Measurements from ENCODE around the gene FAM81A.

DNA sequence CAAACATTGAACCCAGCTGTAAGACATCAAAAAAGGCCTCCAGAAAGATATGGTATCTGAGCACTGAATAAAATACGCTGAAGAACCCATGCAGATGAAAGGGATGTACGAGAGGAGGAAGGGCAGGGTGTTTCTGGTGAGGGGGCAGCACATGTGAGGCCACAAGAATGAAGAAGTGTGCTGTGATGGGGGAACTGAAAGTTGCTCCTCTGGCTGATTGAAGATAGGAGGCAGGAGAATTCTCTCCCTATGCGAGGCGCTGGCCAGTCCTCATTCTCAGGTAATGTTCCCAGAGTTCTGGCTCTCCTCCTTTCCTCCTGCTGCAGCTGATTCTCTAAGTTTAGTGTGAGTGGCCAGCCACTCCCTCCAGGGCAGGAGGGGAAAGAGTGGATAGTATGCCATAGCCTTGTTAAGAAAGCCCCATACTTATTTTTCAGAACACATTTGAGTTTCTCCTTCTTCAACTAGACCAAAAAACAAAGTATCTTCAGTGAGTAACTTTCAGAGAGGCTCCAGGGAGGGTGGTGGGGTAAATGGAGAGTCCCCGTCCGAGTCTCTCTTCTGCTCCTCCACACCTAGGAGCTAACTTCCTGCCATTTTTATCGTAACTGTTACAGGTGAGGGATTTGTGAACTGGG is 38.4 kb upstream of the FAM81A start:
- TF ChIP-seq, protein P1, sequence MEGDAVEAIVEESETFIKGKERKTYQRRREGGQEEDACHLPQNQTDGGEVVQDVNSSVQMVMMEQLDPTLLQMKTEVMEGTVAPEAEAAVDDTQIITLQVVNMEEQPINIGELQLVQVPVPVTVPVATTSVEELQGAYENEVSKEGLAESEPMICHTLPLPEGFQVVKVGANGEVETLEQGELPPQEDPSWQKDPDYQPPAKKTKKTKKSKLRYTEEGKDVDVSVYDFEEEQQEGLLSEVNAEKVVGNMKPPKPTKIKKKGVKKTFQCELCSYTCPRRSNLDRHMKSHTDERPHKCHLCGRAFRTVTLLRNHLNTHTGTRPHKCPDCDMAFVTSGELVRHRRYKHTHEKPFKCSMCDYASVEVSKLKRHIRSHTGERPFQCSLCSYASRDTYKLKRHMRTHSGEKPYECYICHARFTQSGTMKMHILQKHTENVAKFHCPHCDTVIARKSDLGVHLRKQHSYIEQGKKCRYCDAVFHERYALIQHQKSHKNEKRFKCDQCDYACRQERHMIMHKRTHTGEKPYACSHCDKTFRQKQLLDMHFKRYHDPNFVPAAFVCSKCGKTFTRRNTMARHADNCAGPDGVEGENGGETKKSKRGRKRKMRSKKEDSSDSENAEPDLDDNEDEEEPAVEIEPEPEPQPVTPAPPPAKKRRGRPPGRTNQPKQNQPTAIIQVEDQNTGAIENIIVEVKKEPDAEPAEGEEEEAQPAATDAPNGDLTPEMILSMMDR (IDR thresholded peaks at IDR 0.05): no peak
- no peak for TF ChIP-seq EZH2phosphoT487 (IDR thresholded peaks at IDR 0.05)
- TF ChIP-seq EZH2 (IDR thresholded peaks at IDR 0.05): no peak
